ENCODE results near the gene CNPY1. TPM values are rescaled to one million over a fixed set of nuclear protein-coding genes. Genes with fewer than 3 reads are reported as not detected.

Gene CNPY1
- total and polyA plus RNA-seq, 4 donors = not detected

DNA sequence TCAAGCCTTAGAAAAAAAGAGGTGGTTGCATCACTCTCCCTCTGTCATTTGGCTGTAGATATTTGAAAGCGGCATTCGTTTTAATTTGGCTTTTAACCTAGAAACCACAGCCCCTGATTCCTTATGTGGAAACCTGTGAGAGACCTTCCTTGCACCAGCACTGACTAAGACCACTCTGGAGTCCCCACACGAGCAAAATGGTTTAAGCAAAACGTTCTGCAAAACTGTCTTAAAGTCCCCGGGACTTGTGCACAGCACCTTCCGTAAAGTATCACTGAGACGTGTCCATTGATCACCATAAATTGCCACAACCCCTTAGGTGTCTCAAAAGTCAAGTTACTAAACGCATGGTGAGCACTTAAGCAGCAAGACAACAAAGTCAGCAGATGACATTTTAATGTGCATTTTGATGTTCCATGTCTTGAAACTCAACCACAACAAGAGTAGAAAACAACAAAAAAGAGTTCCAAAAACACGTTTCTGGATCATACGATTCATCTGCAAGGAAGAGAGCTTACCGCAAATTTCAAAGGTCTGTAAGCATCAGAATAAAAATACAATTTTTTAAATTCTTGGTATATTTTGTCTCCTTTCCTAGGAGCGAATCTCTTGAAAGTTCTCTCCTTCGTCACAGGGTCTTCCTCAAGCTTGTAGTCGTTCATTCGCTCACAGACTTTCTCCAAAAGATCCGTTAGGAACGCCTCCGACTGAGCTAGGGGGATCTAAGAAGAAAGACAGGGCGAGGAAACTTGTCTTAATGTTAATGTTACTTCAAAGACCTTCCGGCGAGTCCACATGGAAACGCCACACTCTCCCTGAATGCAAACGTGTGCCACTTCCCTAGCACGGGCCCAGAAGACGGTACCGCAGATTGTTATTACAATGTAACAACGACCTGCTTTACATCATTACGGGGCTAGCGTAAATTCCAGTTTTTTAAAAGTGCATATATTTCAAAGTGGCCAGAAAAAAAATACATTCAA lies 37.7 kb downstream of the CNPY1 start:
- intact Hi-C loops (cut with DNase I) = no loop called here
- H3K4me1 ChIP-seq (ENCODE audit: control insufficient read depth in 1 of 2, insufficient read depth in 2 of 2, low read length in 2 of 2) = no peaks in the 10 kb centered on the region
- peaks cover 0 to 1% of the 10 kb centered on the region in 2 donors for H3K27me3 ChIP-seq (ENCODE audit: control insufficient read depth in 1 of 2, insufficient read depth in 2 of 2, low read length in 1 of 2)
- WGBS, 2 donors = 11 to 12% methylated on average over 29 of the region's 29 CpGs
- H3K4me3 ChIP-seq (ENCODE audit: low read length in 2 of 2) = no peak overlapping the region
- ATAC-seq (ENCODE audit: low FRiP score) = no peak
- no peak overlapping the region for H3K27ac ChIP-seq (ENCODE audit: low read depth in 1 of 2, low read length in 2 of 2)
- H3K36me3 ChIP-seq (ENCODE audit: control insufficient read depth in 1 of 2, insufficient read depth in 2 of 2, low read length in 1 of 2) = no peaks in the 10 kb centered on the region
- peaks cover 1% of the 10 kb centered on the region for H3K9me3 ChIP-seq (ENCODE audit: control insufficient read depth, low read length)
- DNase-seq = no peak

DNA sequence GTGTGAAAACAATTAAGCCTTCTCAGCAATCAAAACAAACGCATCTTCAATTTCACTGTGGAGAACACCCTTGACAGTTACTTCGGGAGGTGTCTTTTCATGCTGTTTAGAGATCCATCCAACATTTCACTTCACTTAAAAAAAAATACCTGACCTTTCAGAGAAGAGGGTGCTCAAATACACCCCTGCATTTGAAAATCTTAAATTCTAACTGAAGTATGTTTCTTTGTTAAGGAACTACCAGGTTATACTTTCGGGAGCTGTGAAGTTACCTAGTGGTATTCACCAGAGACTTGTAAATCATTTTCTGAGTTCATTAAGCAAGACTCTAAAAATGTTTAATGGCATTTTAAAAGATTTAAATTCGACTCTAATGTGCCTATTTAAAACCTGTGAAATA lies 38.8 kb downstream of the CNPY1 start:
- H3K9me3 ChIP-seq (ENCODE audit: control insufficient read depth, low read length) = peaks cover 1% of the 10 kb centered on the region
- no peak overlapping the region for H3K27ac ChIP-seq (ENCODE audit: low read depth in 1 of 2, low read length in 2 of 2)
- DNase-seq = no peak
- H3K36me3 ChIP-seq (ENCODE audit: control insufficient read depth in 1 of 2, insufficient read depth in 2 of 2, low read length in 1 of 2) = no peaks in the 10 kb centered on the region
- peaks cover 0 to 1% of the 10 kb centered on the region in 2 donors for H3K27me3 ChIP-seq (ENCODE audit: control insufficient read depth in 1 of 2, insufficient read depth in 2 of 2, low read length in 1 of 2)
- intact Hi-C loops (cut with DNase I) = no loop called here
- ATAC-seq (ENCODE audit: low FRiP score) = no peak
- no peaks in the 10 kb centered on the region for H3K4me1 ChIP-seq (ENCODE audit: control insufficient read depth in 1 of 2, insufficient read depth in 2 of 2, low read length in 2 of 2)
- 14 to 18% methylated on average over 4 of the region's 4 CpGs for WGBS, 2 donors
- H3K4me3 ChIP-seq (ENCODE audit: low read length in 2 of 2) = no peak overlapping the region

DNA sequence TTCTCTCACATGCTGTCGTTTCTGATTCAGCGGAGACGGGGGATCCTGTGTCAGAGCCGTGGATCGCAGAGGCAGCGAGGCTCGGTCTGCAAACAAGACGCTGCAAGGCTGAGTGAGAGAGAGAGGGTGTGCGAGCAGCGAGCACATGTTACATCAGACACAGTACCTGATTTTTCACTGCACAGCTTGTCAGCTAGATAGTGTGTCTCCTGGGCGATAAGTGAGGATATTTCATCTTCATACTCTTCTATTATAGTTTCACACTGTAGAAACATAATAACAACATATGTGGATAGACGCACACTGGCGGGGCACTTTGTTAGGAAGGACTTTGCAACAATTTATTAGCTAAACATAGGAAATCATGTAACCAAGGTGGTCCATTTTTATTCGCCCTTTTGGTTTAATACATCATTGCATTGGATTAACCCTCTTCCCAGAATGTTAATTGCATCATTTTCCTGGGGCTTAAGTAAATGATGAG lies 39.5 kb downstream of the CNPY1 start:
- peaks cover 1% of the 10 kb centered on the region for H3K9me3 ChIP-seq (ENCODE audit: control insufficient read depth, low read length)
- H3K27ac ChIP-seq (ENCODE audit: low read depth in 1 of 2, low read length in 2 of 2) = no peak overlapping the region
- H3K4me1 ChIP-seq (ENCODE audit: control insufficient read depth in 1 of 2, insufficient read depth in 2 of 2, low read length in 2 of 2) = no peaks in the 10 kb centered on the region
- H3K4me3 ChIP-seq (ENCODE audit: low read length in 2 of 2) = no peak overlapping the region
- no peaks in the 10 kb centered on the region for H3K36me3 ChIP-seq (ENCODE audit: control insufficient read depth in 1 of 2, insufficient read depth in 2 of 2, low read length in 1 of 2)
- peaks cover 0 to 1% of the 10 kb centered on the region in 2 donors for H3K27me3 ChIP-seq (ENCODE audit: control insufficient read depth in 1 of 2, insufficient read depth in 2 of 2, low read length in 1 of 2)
- DNase-seq = no peak
- 15 to 19% methylated on average over 14 of the region's 14 CpGs for WGBS, 2 donors
- intact Hi-C loops (cut with DNase I) = no loop called here
- ATAC-seq (ENCODE audit: low FRiP score) = no peak

DNA sequence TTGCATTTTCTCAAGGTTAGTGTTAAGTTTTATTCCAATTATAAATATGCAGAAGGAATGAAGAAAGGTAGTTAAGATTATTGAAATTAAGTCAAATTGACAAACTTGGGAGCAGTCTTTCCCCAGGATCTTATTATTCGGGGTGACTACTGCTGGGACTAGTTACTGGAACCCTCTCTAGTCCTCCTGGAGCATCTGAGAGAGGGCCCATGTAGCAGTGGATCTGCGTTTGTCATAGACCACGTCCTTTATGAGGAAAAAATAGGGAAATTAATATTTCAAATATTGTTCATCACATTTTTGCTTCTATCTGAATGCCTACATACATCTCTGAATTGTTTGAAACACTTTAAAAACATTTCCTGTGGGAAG lies 41.0 kb downstream of the CNPY1 start:
- intact Hi-C loops (cut with DNase I) = no loop called here
- Histone ChIP-seq H3K36me3 (ENCODE audit: control insufficient read depth in 1 of 2, insufficient read depth in 2 of 2, low read length in 1 of 2) (no peaks in the 10 kb centered on the region), H3K4me1 (ENCODE audit: control insufficient read depth in 1 of 2, insufficient read depth in 2 of 2, low read length in 2 of 2) (no peaks in the 10 kb centered on the region), H3K27ac (ENCODE audit: low read depth in 1 of 2, low read length in 2 of 2) (no peak overlapping the region), H3K4me3 (ENCODE audit: low read length in 2 of 2) (no peak overlapping the region), H3K9me3 (ENCODE audit: control insufficient read depth, low read length) (peaks cover 1% of the 10 kb centered on the region), H3K27me3 (ENCODE audit: control insufficient read depth in 1 of 2, insufficient read depth in 2 of 2, low read length in 1 of 2) (peaks cover 0 to 1% of the 10 kb centered on the region in 2 donors)
- 21 to 30% methylated on average over 3 of the region's 3 CpGs for WGBS, 2 donors
- ATAC-seq (ENCODE audit: low FRiP score) = no peak
- DNase-seq = no peak

DNA sequence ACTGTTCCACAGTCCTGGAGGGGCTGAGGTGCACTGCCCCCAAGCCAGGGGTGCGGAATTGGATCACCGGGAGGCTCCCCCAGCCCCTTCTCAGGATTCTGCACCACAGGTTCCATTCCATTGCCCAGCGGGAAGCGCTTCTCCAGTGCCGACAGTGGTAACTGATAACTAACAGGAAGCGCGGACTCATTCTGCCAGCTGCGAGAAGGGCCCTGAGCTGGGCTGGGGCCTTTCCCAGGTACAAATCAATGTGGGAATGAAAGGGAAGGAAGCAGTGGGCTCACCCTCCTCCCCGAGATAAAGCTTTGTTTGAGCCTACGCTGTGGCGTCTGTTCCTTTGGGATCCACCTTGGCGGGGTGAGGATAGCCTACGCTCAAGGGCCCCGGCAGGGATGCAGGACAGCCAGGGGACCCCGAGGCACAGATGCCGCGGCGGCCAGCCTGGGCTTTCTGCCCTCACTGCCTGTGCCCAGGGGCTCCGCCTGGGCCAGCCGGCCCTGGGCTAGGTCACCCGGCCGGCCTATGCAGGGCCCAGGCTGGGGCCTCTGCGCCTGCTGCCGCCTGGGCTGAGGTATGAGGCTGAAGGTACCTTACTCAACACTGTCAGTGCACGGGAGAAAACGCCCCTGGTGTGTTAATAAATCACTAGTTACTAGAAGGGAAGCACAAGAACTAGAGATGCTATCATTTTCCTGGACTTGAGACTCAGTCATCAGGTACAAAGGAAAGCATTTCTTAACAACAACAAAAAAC lies 49.0 kb downstream of the CNPY1 start:
- Histone ChIP-seq H3K4me1 (ENCODE audit: control insufficient read depth in 1 of 2, insufficient read depth in 2 of 2, low read length in 2 of 2) (no peaks in the 10 kb centered on the region), H3K36me3 (ENCODE audit: control insufficient read depth in 1 of 2, insufficient read depth in 2 of 2, low read length in 1 of 2) (no peaks in the 10 kb centered on the region), H3K9me3 (ENCODE audit: control insufficient read depth, low read length) (no peaks in the 10 kb centered on the region), H3K4me3 (ENCODE audit: low read length in 2 of 2) (no peak overlapping the region), H3K27ac (ENCODE audit: low read depth in 1 of 2, low read length in 2 of 2) (no peak overlapping the region), H3K27me3 (ENCODE audit: control insufficient read depth in 1 of 2, insufficient read depth in 2 of 2, low read length in 1 of 2) (no peaks in the 10 kb centered on the region)
- DNase-seq (no peak), ATAC-seq (ENCODE audit: low FRiP score) (peak; percentile 54)
- intact Hi-C loops (cut with DNase I) = no loop called here
- 76% methylated on average over 26 of the region's 26 CpGs for WGBS, 2 donors

DNA sequence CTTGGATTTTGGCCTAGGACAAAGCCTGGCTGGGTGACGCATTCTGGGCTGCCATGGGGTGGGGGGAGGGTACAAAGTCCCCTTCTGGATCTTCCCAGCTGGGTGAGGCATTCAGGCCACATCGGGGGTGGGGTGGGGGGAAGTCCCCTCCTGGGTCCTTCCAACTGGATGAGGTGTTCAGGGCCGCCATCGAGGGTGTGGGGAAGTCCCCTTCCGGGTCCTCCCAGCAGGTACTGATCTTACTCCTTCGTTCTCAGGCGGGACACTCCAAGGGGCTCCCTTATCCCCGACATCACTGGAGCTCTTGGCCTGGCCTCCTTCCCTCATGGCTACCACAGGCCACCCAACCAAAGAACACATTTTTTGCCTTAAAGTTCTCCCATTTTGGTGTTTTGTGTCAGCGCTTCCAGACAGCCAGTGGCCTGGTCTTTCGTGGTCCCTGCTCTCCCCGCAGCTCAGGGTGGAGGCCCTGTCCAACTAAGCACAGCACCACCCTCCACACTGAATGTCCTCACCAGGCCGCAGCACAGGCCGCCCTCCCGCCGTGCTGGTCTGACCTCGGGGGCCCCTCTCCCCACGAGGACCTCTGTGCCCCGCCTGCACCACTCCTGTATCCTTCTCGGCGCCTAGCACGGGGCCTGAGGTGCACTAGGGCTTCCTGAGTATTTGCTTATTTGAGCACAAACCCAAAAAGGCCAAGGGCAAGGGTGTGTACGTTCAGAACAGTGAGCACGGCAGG lies 49.9 kb downstream of the CNPY1 start:
- WGBS, 2 donors = 87 to 90% methylated on average over 23 of the region's 23 CpGs
- intact Hi-C loops (cut with DNase I) = no loop called here
- H3K36me3 ChIP-seq (ENCODE audit: control insufficient read depth in 1 of 2, insufficient read depth in 2 of 2, low read length in 1 of 2) = no peaks in the 10 kb centered on the region
- DNase-seq = peak in 1 of 2 donors; percentile 62
- no peaks in the 10 kb centered on the region for H3K9me3 ChIP-seq (ENCODE audit: control insufficient read depth, low read length)
- no peak overlapping the region for H3K4me3 ChIP-seq (ENCODE audit: low read length in 2 of 2)
- no peaks in the 10 kb centered on the region for H3K4me1 ChIP-seq (ENCODE audit: control insufficient read depth in 1 of 2, insufficient read depth in 2 of 2, low read length in 2 of 2)
- H3K27me3 ChIP-seq (ENCODE audit: control insufficient read depth in 1 of 2, insufficient read depth in 2 of 2, low read length in 1 of 2) = no peaks in the 10 kb centered on the region
- no peak overlapping the region for H3K27ac ChIP-seq (ENCODE audit: low read depth in 1 of 2, low read length in 2 of 2)
- ATAC-seq (ENCODE audit: low FRiP score) = no peak

DNA sequence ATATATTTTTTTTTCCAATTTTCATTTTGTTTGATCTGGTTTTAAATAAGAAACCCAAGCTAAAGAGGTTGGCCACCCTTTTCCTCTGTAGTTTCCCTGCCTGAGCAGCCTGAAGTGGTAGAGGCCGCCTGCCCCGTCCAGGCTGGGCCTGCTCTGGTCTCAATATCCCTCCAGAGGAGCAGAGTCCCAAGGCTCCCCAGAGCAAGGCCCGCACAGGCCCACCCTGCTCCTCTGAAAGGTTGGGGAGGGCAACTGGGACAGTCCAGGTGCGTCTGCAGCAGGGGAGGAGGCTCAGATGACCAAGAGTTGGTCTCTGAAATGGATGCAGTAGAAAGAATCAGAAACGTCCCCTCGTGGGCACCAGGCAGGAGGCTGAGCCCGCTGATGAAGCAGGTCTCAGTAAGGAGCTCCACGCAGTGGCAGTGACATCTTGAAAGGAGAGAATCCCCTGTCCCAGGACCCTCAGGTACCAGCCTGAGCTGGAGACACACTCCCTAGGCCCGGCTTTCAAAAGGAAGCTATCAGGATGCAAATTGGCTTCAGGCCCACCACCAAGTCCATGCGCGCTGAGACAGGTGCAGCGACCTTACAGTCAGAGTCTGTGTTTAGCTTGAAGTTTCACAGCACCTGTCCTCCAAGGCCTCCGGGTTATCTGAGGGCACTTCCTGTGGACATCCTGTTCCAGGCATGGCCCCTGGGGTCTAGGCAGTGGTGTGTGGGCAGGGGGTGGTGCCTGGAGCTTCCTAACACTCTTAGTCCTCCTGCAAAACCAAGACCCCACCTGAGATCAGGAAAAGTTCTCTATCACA lies 50.7 kb downstream of the CNPY1 start:
- Histone ChIP-seq H3K4me3 (ENCODE audit: low read length in 2 of 2) (no peak overlapping the region), H3K9me3 (ENCODE audit: control insufficient read depth, low read length) (no peaks in the 10 kb centered on the region), H3K36me3 (ENCODE audit: control insufficient read depth in 1 of 2, insufficient read depth in 2 of 2, low read length in 1 of 2) (no peaks in the 10 kb centered on the region), H3K27me3 (ENCODE audit: control insufficient read depth in 1 of 2, insufficient read depth in 2 of 2, low read length in 1 of 2) (no peaks in the 10 kb centered on the region), H3K4me1 (ENCODE audit: control insufficient read depth in 1 of 2, insufficient read depth in 2 of 2, low read length in 2 of 2) (no peaks in the 10 kb centered on the region), H3K27ac (ENCODE audit: low read depth in 1 of 2, low read length in 2 of 2) (no peak overlapping the region)
- ATAC-seq (ENCODE audit: low FRiP score) (no peak), DNase-seq (peak in 1 of 2 donors; percentile 61)
- 88% methylated on average over 13 of the region's 13 CpGs for WGBS, 2 donors
- intact Hi-C loops (cut with DNase I) = no loop called here

DNA sequence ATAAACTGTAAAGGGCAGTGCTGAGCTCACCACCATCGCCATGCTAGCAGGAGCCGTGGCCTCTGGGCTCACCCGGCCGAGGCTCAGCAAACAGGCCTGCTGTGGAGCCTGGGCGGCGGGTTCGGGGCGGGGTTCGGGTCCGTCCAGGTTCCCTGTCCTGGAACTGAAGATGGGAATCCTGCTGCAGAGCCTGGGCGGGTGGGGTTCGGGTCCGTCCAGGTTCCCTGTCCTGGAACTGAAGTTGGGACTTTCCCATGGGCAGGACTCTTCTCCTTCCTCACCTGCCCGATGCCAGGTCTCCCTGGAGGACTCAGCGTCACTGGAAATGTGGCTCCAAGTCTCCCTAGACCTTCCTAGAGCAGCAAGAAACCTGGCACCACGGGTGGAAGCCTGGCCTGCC lies 51.8 kb downstream of the CNPY1 start:
- 82 to 88% methylated on average over 16 of the region's 16 CpGs for WGBS, 2 donors
- intact Hi-C loops (cut with DNase I) = no loop called here
- Histone ChIP-seq H3K27ac (ENCODE audit: low read depth in 1 of 2, low read length in 2 of 2) (no peak overlapping the region), H3K4me3 (ENCODE audit: low read length in 2 of 2) (no peak overlapping the region), H3K9me3 (ENCODE audit: control insufficient read depth, low read length) (no peaks in the 10 kb centered on the region), H3K36me3 (ENCODE audit: control insufficient read depth in 1 of 2, insufficient read depth in 2 of 2, low read length in 1 of 2) (no peaks in the 10 kb centered on the region), H3K27me3 (ENCODE audit: control insufficient read depth in 1 of 2, insufficient read depth in 2 of 2, low read length in 1 of 2) (no peaks in the 10 kb centered on the region), H3K4me1 (ENCODE audit: control insufficient read depth in 1 of 2, insufficient read depth in 2 of 2, low read length in 2 of 2) (no peaks in the 10 kb centered on the region)
- peak in 1 of 2 donors; percentile 66 for DNase-seq
- no peak for ATAC-seq (ENCODE audit: low FRiP score)

All from aorta (tissue), 5 donors.